Panc1 (cell line): ENCODE measurements around the gene ARPC5L.

Experiments used
- POLR2AphosphoS5 ChIP-seq: IDR thresholded peaks from 2 replicates; pipeline ENCODE4 v1.6.1; 2012; ENCODE audit warnings: mild to moderate bottlenecking, low read depth, low read length, moderate library complexity
- REST ChIP-seq, 2 experiments: IDR thresholded peaks; 2 replicates each; pipeline ENCODE4 v1.6.1; 2011 to 2012; ENCODE audit warnings: low read depth in 2 of 2, control low read depth in 1 of 2, low read length in 1 of 2, mild to moderate bottlenecking in 1 of 2, moderate library complexity in 1 of 2; ENCODE audit not compliant: insufficient read depth in 1 of 2
- TF ChIP-seq, protein P1 (sequence below): fragments of 450-650 bp; IDR thresholded peaks from 2 replicates; pipeline ENCODE4 v1.5.1; 2017; ENCODE audit warnings: mild to moderate bottlenecking

DNA sequence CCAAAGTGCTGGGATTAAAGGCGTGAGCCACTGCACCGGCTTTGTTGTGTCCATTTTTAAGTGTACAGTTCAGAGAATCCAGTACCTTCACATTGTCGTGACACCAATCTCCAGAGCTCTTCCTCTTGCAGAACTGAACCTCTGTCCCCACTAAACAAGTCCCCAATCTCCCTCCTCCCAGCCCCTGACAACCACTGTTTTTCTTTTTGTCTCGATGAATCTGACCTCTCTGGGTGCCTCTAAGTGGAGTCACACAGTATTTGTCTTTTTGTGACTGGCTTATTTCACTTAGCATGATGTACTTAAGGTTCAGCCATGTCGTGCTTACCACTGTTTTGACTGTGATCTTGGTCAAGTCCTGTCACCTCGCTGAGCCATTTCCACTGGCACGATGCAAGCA lies 7.1 kb upstream of the ARPC5L start:
- TF ChIP-seq, protein P1, sequence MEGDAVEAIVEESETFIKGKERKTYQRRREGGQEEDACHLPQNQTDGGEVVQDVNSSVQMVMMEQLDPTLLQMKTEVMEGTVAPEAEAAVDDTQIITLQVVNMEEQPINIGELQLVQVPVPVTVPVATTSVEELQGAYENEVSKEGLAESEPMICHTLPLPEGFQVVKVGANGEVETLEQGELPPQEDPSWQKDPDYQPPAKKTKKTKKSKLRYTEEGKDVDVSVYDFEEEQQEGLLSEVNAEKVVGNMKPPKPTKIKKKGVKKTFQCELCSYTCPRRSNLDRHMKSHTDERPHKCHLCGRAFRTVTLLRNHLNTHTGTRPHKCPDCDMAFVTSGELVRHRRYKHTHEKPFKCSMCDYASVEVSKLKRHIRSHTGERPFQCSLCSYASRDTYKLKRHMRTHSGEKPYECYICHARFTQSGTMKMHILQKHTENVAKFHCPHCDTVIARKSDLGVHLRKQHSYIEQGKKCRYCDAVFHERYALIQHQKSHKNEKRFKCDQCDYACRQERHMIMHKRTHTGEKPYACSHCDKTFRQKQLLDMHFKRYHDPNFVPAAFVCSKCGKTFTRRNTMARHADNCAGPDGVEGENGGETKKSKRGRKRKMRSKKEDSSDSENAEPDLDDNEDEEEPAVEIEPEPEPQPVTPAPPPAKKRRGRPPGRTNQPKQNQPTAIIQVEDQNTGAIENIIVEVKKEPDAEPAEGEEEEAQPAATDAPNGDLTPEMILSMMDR, result no peak
- TF ChIP-seq POLR2AphosphoS5, result no peak
- no peak for TF ChIP-seq REST (IDR thresholded peaks at IDR 0.05; ENCODE audit: insufficient read depth in 1 of 2, low read depth in 2 of 2, low read length in 1 of 2)
